CD4-positive, alpha-beta T cell treated with Interferon alpha-2 for 1 hour (primary cell): Measurements from ENCODE around the gene RPS27.
"Not testable (repeated sequence)": the region's sequence is repeated elsewhere in the genome, so short reads cannot be mapped to it uniquely, and the experiment has no call there.

ENCODE experiments used
- DNase-seq, 2 donors: peaks; one replicate each; pipeline ENCODE4 v3.0.0-alpha.2; 2020 to 2022

The RPS27 gene

DNA sequence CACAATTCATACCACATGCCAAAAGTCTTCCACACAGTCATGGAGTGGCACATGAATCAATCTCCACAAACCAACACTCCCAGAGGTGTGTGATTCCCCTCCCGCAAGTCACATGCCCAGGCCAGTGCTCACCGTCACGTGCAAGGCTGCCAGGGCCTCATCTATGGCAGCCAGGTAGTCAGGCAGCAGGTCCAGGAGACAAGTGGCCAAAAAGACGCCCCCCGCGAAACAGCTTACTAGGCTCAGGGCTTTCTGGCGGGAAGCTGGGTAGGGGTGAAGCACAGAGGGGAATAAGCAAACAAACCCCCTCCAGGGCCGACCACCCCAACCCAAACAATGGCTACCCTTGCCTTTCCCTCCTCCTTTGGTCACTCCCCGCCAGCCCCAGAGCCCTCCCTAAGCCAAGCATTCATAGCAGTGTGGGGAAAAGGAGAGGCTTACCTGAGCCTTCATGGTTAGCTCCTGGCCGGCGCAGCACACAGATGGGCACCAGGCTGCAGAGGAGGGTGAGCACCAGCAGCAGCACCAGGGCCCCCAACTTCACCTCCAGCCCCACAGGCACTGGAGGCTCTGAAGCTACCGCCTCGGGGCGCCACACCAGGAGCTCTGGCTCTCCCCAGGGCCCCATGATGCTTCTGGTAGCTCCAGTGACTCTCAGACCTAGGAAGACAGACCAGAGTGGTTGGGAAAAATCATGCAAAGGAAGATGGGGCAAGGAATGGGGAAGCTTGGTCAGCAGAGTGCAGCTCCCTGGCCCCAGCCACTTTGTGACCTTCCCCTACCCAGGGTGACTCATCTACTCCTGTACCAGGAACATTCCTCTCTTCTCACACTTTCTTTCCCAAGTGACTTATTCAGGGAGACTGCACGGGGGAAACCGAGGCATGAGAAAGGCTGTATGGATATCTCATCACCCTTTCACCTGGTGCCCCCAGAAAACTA lies 28.2 kb upstream of the RPS27 start:
- DNase-seq, result no peak

GRCh38 chr1:153963030-153963849 lies 27.3 kb upstream of the RPS27 start, which contains the start of gene SLC39A1:
Gene SLC39A1, minus strand, starts transcription at chr1:153963537. Its CDS starts 822 bp downstream, at chr1:153962715.
- DNase-seq, result peak; percentile 91 to 94

GRCh38 chr1:153963850-153964331 lies 26.7 kb upstream of the RPS27 start:
- no peak for DNase-seq

- DNase-seq, result peak; percentile 89 to 91
Measured at GRCh38 chr1:153967107-153967999, 23.2 kb upstream of the RPS27 start, which contains the start of gene CREB3L4. Gene CREB3L4, plus strand, starts transcription at chr1:153967902. Its CDS starts 624 bp downstream, at chr1:153968526.

DNA sequence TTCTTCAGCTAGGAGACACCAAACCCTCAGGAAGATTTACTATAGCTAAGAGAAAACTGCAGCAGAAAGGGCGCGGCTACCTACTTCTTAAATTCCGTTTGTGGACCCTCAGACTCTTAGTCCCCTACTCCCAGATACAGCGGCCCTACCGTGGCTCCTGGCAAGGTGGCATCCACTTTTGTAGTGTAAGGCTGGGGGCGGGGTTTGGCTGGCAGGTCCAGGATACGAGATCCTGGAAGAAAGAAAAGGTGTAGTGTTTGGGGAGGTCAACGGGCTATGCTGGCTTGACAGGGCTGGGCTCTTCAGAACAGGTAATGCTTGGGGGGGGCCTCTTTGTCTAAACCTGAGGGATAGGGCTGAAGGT lies 22.6 kb upstream of the RPS27 start:
- no peak for DNase-seq

DNA sequence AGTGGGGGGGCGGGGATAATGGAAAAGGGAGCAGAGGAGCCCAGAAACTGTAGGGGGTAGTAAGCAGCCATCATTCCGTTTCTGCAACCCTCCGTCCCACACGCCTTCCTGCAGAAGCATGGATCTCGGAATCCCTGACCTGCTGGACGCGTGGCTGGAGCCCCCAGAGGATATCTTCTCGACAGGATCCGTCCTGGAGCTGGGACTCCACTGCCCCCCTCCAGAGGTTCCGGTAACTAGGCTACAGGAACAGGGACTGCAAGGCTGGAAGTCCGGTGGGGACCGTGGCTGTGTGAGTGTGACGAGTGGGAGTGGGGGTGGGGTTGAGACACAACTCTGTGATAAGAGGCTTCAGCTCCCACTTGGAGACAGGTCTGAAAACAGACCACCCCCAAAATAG lies 22.2 kb upstream of the RPS27 start:
- DNase-seq, result no peak

DNA sequence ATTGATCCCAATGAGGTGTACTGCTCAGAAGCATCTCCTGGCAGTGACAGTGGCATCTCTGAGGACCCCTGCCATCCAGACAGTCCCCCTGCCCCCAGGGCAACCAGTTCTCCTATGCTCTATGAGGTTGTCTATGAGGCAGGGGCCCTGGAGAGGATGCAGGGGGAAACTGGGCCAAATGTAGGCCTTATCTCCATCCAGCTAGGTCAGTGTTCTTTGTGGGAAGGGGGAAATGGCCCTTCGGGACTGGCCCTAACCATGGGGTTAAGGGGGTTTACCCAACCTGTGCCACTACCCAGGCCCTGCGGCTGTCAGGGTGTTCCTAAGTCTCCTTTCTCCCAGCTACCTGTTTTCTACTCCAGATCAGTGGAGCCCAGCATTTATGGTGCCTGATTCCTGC lies 21.6 kb upstream of the RPS27 start:
- DNase-seq, result no peak

DNA sequence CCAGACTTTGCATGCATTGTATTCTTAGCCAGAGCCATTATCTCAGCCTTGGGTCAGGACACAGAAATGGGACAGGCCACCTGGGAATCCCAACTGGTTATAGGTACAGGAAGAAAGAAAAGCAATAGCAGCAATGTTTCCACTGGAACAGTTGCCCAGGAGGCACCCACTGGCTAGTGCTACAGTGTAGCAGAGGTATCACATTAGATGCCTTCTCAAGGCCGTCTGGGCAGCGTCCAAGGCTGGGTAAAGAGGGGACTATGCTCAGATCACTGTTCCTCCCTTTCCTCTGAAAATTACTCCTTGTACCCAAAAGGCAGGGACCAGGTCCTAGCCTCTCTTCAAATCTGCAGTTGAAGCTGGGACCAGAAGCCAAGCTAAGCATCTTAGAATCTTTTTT lies 20.2 kb upstream of the RPS27 start:
- DNase-seq, result no peak

GRCh38 chr1:153973071-153973470 lies 17.5 kb upstream of the RPS27 start:
- no peak for DNase-seq

GRCh38 chr1:153973525-153973924 lies 17.0 kb upstream of the RPS27 start:
- DNase-seq, result no peak

DNA sequence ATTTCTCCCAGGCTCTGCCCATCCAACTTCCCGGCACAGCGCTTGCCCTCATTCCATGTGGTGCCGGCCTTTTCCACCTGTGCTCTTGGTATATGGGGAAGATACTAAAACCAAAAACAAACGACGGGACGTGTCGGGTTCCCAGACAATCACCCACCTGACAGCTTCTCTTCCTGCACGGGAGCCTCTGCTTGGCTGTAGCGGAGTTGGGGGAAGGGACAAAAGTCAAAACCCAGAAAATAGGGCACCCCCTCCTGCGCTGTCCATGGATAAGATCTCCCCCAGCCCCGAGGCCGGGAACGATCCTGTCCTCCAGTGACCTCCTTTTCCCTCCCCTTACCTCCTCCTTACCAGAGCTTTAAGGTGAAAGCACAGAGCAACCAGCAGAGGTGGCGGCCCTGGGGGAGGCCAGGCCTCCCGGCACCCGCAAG lies 13.7 kb upstream of the RPS27 start:
- no peak for DNase-seq

GRCh38 chr1:153977250-153978240 lies 13.0 kb upstream of the RPS27 start, which contains the start of gene JTB:
Gene JTB, minus strand, starts transcription at chr1:153977674. Its CDS starts 422 bp downstream, at chr1:153977252.
- peak; percentile 79 to 88 for DNase-seq

- DNase-seq, result no peak
Measured at GRCh38 chr1:153978274-153978909, 12.2 kb upstream of the RPS27 start.

DNA sequence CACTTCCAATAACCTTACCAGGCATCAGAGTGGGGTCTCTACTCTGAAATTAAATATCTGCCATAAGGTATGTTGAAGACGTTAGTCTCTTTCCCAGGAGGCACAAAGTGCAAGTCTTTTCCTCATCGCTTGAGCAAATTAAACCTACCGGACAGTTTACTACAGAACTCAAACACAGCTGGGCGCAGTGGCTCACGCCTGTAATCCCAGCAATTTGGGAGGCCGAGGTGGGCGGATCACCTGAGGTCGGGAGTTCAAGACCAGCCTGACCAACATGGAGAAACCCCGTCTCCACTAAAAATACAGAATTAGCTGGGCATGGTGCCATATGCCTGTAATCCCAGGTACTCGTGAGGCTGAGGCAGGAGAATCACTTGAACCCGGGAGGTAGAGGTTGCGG lies 11.5 kb upstream of the RPS27 start:
- not testable (repeated sequence) for DNase-seq

- not testable (repeated sequence) for DNase-seq
Measured at GRCh38 chr1:153981735-153982134, 8.8 kb upstream of the RPS27 start.

DNA sequence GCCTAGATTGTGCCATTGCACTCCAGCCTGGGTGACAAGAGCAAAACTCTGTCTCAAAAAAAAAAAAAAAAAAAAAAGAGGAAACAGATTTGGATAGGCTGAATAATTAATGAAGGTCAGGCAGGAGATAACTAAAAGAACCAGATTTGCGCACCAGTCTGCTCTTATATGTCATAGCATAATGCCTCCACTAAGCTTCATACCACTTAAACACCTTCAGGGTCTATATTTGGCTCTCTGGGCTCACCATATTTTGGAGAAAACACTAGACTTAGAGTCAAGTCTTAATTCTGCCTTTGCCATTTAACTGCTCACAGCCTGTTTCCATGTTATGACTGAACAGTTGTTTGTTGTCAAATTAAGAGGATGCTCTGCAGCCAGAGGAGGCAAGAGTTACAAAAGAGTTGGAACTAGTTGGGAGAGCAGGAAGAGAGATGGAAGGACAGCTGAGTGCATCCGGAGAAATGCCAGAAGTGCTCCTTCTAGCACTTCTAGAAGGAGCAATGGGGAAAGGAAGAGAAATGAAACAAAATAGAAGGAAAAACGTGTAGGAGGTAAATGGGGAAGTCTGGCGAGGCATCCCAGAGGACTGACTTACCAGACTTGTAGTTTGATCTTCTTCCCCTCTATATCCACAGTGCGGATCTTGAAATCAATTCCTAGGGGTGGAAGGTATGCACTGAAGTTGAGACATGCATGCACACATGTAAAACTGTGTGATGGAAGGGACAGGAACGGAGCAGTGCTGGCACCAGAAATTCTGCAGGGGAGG lies 6.3 kb upstream of the RPS27 start:
- DNase-seq, result no peak

- DNase-seq, result peak in 1 of 2 donors; percentile 34
Measured at GRCh38 chr1:153985341-153985912, 5.1 kb upstream of the RPS27 start.

DNA sequence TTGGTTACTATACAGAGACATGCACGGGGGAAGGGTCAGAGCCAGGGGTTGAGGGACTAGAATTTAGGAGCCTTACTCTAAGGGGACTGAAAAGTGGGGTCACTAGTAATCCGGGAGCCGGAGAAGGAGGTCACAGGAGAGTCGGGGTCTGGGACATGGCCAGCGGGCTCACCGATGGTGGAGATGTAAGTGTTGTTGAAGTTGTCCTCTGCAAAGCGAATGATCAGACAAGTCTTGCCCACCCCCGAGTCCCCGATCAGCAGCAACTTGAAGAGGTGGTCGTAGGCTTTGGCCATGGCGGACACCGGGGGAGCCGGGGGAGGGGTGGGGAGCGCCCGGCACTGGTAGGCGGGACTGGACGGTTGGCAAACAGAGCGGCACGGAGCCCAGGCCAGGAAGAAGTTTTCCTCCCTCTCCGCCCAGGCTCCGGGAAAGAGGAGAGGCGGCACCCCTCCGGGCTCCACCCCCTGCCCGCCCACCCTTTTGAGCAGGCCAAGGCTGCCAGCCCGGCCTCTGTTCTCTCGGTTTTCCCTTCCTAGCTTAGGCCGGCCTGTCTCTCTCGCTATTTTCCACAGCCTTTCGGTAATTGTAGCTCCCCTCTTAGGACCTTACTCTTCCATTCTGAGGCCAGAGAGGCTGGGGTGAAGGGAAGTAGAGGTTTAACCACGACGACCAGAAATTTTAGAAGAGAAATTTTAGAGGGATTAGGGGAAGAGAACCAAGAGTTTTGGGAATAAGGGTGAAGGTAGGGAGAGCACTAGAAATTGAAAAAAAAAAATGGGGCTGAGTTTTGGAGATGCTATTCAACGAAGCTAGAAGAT lies 4.4 kb upstream of the RPS27 start, which contains the start of gene RAB13:
RAB13 (minus strand) TSS at position 399 of the 821 bp plus-strand sequence; CDS start at position 296, 103 bp downstream.
- DNase-seq, result no peak
